HG02678 (cell line): Measurements from ENCODE around the gene LGALS8.
"Not testable (repeated sequence)": the region's sequence is repeated elsewhere in the genome, so short reads cannot be mapped to it uniquely, and the experiment has no call there.

Source experiments
- ATAC-seq: cut with Tn5 transposase; IDR thresholded peaks from one replicate; pipeline ENCODE4 v1.9.1; 2021; ENCODE audit warnings: mild to moderate bottlenecking, moderate library complexity; ENCODE audit not compliant: unreplicated experiment

LGALS8 gene

GRCh38 chr1:236580404-236580803 is 56.6 kb downstream of the LGALS8 start:
- ATAC-seq = not testable (repeated sequence)

- no peak for ATAC-seq
These were observed 57.7 kb downstream of the LGALS8 start for GRCh38 chr1:236581528-236581927.

- no peak for ATAC-seq
These were observed 65.7 kb downstream of the LGALS8 start for GRCh38 chr1:236589531-236589930.

- no peak for ATAC-seq
These were observed 66.9 kb downstream of the LGALS8 start for GRCh38 chr1:236590553-236591150.

- no peak for ATAC-seq
These were observed 78.4 kb downstream of the LGALS8 start for GRCh38 chr1:236602171-236602570.
